ENCODE measurements around the gene MRPS27.
A peak's percentile ranks its signal among the peaks of the same experiment; 100 is the strongest.
"Not testable (repeated sequence)": the region's sequence is repeated elsewhere in the genome, so short reads cannot be mapped to it uniquely, and the experiment has no call there.

MRPS27 gene

GRCh38 chr5:72197393-72197792 lies 122.6 kb downstream of the MRPS27 start:
- no peak for DNase-seq

- no peak for DNase-seq
These were observed 124.5 kb downstream of the MRPS27 start for GRCh38 chr5:72195581-72195980.

GRCh38 chr5:72194846-72195245 lies 125.2 kb downstream of the MRPS27 start:
- no peak for DNase-seq

- DNase-seq, result no peak
These were observed 128.6 kb downstream of the MRPS27 start for GRCh38 chr5:72191404-72191803.

GRCh38 chr5:72189146-72189545 lies 130.9 kb downstream of the MRPS27 start:
- no peak for DNase-seq

GRCh38 chr5:72188166-72188565 lies 131.9 kb downstream of the MRPS27 start:
- DNase-seq, result no peak

GRCh38 chr5:72187388-72188075 lies 132.5 kb downstream of the MRPS27 start:
- no peak for DNase-seq

GRCh38 chr5:72185496-72186329 lies 134.3 kb downstream of the MRPS27 start:
- DNase-seq, result no peak

- no peak for DNase-seq
These were observed 135.6 kb downstream of the MRPS27 start for GRCh38 chr5:72184408-72184807.

- DNase-seq, result no peak
These were observed 136.9 kb downstream of the MRPS27 start for GRCh38 chr5:72183101-72183520.

GRCh38 chr5:72182686-72183085 lies 137.4 kb downstream of the MRPS27 start:
- DNase-seq, result no peak

GRCh38 chr5:72180925-72181324 lies 139.1 kb downstream of the MRPS27 start:
- no peak for DNase-seq

- DNase-seq, result no peak
These were observed 140.1 kb downstream of the MRPS27 start for GRCh38 chr5:72179816-72180440.

GRCh38 chr5:72179028-72179815 lies 140.8 kb downstream of the MRPS27 start:
- peak; percentile 97 for DNase-seq

- DNase-seq, result no peak
These were observed 142.5 kb downstream of the MRPS27 start for GRCh38 chr5:72177538-72177937.

GRCh38 chr5:72172786-72173185 lies 147.3 kb downstream of the MRPS27 start:
- DNase-seq, result no peak

GRCh38 chr5:72171667-72172066 lies 148.4 kb downstream of the MRPS27 start:
- no peak for DNase-seq

GRCh38 chr5:72171181-72171580 lies 148.9 kb downstream of the MRPS27 start:
- DNase-seq, result not testable (repeated sequence)

GRCh38 chr5:72170101-72170500 lies 149.9 kb downstream of the MRPS27 start:
- no peak for DNase-seq
